SH-SY5Y (cell line): ENCODE data around the gene CAND2.

Experiments
- GATA2 ChIP-seq: IDR thresholded peaks from 2 replicates; pipeline ENCODE4 v1.6.1; 2011; ENCODE audit warnings: mild to moderate bottlenecking, low read depth, low read length
- GATA3 ChIP-seq: IDR thresholded peaks from 2 replicates; pipeline ENCODE4 v1.6.1; 2011; ENCODE audit warnings: low read depth, mild to moderate bottlenecking, low read length, moderate library complexity

- TF ChIP-seq GATA2 = no peak
- TF ChIP-seq GATA3 = no peak
These were observed 14.5 kb downstream of the CAND2 start for GRCh38 chr3:12810961-12811360.
